Measurements from ENCODE around the gene TMEM208.

- no peak for TF ChIP-seq CTCF (IDR thresholded peaks at IDR 0.05)
- TF ChIP-seq POLR2A (IDR thresholded peaks at IDR 0.05) = no peak
Measured at GRCh38 chr16:67252609-67253497, 25.9 kb downstream of the TMEM208 start.
